Heart left ventricle (tissue), 13 donors: Measurements from ENCODE around the gene ZNF835.

ENCODE experiments used
- CTCF ChIP-seq, 12 donors: fragments of 200-600 bp; sonication (generic) in 4 of 12; IDR thresholded peaks; one replicate each; pipeline versions ENCODE4 v1.5.0 to v1.8.0; 2018 to 2022; ENCODE audit warnings: antibody characterized with exemption in 12 of 12, mild to moderate bottlenecking in 5 of 12
- POLR2A ChIP-seq, 2 donors: fragments of 450-650 bp; IDR thresholded peaks; one replicate each; pipeline ENCODE4 v1.6.1; 2017; ENCODE audit warnings: antibody characterized with exemption in 2 of 2, mild to moderate bottlenecking in 2 of 2, moderate library complexity in 2 of 2
- donor health status: ischemic (EF 13 %, LVEDD 7.1; RV severe dilation, severe dysfunction).
- donor health status: DM: no; HTN: yes; CAD: no.
- donor health status: DM: no; HTN: no; CAD: no.
- donor health status: ischemic (EF 25% LVEDD 6.9; RV normal size, moderate dysfunction).
- donor health status: ischemic (EF 25% LVEDD 5.7; RV mildly dilated, moderate dysfunction).
- donor health status: ischemic (EF 35%, LVEDD 5.7; RV mildly dilated, moderate dysfunction).
- donor health status: nonischemic (EF 11% LVEDD 7.7; RV severe dilation, severe dysfunction).
- donor health status: DM: yes; HTN: yes; CAD: no.
- donor health status: PGD.
- donor health status: ischemic (EF 29% LVEDD 5.4; RV normal size, mild dysfunction).
- donor health status: nonischemic (EF 23%, LVEDD 6.1; RV moderate dilation, normal function).

- TF ChIP-seq CTCF (IDR thresholded peaks at IDR 0.05), result no peak
- TF ChIP-seq POLR2A (IDR thresholded peaks at IDR 0.05), result no peak
Observed at GRCh38 chr19:56613639-56614038, 57.9 kb downstream of the ZNF835 start.
